NCI-H1417 treated with DMSO at 0.1 percent for 48 hours (cell line): ENCODE results near the gene KSR1.

ENCODE experiments used
- DNase-seq: peaks from one replicate; lab custom pipeline; 2025; lab: John Stamatoyannopoulos, UW

KSR1 gene

DNA sequence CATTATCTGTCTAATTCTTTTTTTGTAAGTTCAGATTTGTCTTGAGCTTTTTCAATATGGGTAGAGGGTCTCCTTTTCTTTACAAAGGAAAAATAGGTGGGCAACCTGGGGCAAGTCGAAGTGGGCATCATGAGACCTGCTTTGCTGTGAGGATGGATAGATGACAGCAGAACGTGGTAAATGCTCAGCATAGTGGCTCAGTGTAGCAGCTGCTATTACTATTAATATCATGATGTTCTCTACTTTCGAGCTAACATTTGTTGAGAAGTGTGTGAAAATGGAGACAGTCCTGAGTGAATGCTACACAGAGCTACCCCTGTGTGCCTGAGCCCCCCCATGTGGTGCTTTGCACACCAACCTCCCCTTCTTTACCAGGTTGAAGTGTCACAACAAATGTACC, 135.7 kb downstream of the KSR1 start:
- DNase-seq, result no peak

DNA sequence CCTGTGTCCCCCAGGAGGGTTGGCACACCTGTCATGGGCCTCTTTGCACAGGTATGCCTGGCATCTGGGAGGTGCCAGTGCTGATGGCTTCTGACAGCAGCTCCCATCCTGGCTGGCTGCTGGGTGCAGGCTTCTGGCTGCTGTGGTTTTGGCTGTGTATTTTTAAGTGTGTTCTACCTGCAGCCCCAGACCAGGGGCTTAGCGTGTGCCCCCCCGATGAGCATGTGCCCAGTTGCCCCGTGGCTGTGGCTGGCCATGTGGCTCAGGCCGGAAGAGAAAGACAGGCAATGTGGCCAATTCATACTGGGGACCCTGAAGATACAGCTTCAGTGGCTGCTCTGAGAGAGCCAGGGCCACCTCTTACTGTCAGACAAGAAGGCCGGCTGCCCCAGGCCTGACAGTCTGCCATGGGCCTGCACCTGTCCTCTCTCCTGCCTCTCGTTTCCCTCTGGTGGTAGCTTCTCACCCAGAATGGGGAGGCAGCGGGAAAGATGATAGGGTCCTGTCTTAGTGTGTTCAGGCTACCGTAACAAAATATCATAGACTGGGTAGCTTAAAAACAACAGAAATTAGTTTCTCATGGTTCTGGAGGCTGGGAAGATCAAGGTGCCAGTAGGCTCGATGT, 137.1 kb downstream of the KSR1 start:
- no peak for DNase-seq

DNA sequence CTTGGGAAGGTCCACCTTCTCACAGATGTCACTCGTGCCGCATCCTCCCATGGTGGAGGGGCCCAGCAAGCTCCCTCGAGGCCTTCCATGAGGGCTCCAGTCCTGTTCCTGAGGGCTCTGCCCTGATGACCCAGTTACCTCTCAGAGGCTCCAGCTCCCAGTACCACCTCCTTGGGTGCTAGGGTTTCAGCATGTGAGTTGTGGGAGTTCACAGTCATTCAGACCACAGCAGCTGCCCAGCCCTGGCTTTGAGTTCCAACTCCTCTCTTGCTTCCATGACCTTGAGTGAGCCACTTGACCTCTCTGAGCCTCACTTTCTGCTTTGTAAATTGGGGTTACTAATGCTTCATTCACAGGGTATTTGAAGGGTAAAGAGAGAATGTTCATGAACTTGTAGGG, 137.6 kb downstream of the KSR1 start:
- no peak for DNase-seq

DNA sequence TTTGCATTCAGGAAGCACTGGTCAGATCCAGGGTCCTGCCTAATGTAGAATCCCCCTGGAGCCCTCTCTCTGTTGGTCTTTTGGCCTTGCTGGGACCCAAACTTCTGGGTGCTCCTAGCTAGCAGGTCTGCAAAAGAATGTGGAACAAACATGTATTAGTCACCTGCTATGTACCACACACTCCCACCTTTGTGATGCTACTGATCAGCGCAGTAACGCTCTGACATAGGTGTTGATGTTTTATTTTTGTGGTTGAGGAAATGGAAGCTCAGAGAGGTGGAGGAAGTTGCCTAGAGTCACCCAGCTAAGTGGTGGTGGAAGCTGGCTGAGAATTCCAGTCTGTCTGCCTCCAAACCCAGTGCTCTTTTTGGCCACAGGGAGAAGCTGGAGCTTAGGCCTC, 139.0 kb downstream of the KSR1 start:
- no peak for DNase-seq

DNA sequence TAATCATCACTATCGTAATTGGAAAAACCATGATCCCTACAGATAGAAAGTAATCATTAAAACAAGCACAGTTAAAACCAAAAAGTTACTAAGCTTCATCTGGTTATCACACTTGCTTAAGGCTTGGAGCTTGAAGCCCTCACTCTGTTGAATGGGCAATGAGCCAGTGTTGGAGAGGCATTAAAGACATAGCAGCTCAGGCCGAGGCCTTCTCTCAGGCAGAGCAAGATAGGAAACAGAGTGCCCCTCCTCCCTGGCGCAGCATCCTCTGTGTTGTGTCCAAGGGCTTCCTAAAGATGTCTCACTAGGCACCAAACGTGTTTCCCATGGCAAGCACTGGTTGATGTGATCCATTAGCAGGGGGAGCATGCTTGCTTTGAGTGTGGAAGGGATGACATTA, 139.8 kb downstream of the KSR1 start:
- no peak for DNase-seq

DNA sequence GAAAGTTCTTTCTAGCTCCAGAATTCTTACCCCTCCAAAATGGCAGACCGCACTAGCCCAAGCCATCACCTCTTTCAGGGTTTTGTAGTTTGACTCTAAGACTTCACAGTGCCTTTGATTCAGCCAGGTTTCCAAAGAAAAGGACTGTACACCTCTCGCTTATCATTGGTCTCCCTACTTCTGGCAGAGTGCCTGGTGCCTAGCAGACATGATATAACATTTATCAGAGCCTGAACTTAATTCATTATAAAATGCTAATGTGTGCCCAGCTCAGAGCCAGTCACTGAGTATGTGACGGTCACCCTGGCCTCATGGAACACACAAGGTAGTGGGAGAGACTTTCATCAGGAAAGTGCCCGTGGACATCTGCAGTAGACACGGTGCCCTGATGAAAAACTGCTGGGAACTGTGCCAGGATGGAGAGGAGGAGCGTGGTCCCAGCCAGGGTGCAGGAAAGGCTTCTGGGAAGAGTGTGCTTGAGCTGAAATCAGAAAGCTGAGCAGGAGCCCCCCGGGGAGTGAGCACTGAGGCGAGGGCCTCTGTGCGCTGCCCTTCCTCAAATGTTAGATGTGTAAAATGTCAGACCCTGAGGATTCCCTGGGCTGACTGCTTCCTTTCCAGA, 140.4 kb downstream of the KSR1 start:
- DNase-seq, result no peak

DNA sequence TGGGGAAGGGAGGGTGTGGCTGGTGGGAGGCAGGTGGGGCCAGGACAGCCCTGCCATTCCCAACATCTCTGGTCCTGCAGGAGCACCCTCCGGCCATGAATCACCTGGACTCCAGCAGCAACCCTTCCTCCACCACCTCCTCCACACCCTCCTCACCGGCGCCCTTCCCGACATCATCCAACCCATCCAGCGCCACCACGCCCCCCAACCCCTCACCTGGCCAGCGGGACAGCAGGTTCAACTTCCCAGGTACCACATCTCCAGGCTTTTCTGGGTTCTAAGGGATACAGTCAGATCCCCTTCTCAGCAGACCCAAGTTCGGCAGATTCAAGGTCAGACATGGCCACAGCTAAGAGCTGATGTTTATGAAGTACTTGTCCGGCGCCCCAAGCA, 140.9 kb downstream of the KSR1 start:
- no peak for DNase-seq

DNA sequence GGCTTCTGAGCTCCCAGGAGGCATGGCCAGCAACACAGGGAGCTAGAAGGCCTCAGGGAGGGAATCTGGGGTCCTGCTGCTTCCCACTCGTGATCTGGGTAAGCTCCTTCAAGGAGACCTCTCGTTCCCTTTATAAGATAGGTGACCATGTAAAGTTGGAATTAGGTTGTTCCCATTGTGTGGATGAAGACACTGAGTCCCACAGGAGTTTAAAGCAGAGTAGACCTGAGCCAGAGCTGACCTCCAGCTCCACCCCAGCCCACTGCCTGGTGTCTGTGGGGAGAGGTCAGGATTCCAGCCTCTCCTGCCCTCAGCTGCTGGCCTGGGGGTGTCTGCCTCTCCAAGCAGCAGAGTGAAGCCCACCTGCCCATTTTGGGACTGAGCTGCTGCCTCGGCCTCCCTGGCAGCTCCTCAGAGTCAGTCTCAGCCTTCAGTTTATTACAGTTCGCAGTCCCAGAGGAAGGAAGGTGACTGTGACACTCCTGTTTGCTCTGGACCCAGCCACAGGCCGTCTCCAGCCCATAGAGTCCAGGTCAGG, 141.6 kb downstream of the KSR1 start:
- no peak for DNase-seq

DNA sequence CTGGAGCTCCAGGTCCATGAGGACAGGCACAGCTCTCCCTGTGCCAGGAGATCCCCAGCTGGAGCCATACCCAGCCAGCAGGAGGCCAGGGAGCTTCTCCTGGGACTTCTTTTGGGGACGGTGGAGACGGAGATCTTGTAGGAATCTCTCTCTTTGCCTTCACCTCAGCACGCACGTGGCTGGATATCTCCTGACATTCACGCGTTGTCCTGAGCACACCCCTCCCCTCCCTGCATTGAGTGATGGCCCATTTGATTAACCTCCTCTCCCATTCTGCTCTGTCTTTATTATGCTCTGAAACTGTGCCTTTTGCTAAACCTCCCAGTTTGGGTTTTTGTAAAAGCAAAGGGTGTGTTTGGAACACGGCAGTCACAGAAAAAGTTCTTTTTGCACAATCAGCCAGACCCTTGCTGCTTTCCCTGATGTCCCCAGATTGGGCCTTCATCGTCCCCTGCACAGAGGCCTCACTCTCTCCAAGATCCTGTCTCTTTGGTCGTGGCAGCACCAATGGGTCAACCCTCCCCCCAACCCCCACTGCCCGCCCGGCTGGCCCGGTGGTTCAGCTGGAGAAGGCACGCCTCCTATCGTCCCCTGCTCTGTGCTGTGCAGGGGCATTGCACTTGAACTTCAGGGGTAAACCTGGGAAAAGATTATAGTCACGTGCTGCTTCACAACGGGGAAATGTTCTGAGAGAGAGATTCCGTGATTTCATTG, 142.2 kb downstream of the KSR1 start:
- DNase-seq, result no peak

DNA sequence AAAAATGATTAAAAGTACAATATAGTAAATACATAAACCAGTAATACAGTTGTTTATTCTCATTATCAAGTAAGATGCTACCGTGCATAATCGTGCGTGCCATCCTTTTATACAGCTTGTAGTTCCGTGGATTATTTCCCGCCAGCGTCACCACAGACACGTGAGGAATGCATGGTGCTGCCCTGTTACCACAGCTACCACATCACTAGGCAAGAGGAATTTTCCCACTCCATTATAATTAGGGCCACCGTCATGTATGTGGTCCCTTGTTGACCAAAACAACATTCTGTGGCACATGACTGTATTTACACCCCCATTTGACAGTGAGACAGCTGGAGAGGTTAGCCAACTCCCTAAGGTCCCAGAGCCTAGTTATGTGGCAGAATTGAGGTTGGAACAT, 144.2 kb downstream of the KSR1 start:
- DNase-seq, result no peak

DNA sequence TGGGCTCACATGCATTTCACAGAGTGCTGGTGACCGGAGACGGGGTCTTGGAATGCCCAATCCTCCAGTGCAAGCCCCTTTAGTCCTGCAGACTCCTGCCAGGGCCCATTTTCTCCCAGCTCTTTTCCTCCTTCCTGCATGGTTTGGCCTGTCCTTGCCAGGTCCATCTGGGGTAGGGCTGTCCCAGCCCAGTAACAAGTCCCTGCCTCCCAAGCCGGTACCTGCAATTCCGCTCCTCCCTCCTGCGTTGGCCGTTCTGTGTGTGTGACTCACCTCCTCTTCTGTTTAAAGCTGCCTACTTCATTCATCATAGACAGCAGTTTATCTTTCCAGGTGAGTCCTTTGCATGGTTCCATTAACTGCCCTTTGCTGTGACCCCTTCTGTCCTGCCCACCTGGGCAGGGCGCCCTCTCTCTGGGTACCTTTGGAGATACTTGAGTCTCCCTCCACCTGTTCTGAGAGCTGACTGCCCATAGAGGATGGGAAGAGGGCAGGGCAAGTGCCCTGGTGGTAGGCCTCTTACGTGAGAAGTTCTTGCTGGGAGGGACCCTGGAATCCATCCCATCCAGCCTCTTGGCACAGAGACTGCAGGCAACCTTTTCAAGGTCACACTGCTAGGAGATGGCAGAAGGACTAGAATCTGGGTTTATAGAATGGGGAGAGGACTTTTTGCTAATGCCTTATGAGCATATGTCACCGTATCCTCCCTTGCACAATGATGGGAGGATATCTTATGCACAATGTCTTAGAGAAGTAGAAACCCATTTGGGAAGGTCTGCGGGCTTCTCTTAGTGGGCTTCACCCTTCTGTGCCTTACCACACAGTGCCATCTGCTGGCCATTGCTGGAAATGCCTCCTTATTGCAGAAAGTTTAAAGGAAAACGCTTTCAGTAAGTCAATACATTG, 145.1 kb downstream of the KSR1 start:
- no peak for DNase-seq

DNA sequence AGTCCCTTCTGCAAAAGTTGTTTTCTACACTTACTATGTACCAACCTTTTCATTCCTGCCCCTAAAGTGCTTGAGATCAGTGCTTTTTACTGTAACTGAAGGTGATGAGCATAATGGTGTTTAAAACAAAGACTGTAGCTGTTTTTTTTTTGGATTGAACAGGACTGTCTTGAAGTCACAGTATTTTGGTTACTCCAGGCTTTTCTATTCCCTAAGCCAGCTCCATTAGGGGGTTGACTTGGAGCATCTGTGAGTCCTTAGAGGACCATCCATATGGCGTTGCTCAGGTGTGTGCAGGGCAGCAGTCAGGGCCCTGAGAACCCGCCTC, 145.7 kb downstream of the KSR1 start:
- DNase-seq, result no peak

DNA sequence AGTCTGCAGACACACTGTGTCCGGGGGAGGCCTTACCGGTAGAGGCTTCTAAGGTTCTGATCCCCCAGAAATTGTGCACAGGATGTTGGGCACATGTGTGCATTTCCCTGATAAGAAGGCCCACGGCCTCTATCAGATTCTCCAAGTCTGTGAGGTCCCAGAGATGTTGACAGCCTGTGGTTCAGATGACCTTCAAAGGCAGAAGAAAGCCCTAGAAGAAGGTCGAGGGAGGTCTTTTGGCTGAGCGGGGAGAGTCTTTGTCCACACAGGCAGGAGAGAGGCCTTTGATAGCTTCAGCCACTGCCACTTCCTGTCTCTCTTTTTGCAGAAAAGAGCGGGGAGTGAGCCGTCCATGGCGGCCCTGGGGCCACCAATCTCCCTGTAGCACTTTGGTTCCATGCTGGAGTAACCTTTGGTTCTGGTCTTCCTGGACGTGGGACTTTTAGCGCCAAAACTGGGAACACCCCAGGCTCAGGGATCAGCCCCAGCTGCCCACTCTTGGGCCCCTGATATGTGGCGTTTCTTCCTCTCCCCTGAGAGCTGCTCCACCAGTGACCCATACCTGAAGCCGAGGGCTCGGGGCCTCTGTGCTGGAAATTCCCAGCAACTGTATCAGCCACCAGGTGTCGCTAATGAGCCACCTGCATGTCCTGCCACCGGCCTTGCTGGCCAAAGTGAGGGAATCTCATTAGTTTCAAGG, 146.6 kb downstream of the KSR1 start:
- DNase-seq, result no peak

DNA sequence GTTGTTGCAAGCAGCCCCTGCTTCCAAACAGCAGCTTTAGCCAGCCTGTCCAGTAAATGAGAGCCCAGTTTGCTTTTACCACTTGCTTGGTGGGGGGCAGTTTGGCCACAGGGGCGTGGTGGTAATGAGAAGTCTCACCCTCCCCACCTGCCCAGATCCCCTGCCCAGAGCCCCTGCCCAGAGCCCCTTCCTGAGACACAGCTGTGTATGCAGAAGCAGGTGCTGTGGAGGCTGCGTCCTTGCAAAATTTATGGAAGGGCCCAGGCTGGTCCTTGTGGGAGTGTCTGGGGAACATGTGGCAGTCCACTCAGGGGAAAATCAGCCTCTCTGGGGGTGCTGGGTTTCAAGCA, 147.1 kb downstream of the KSR1 start:
- no peak for DNase-seq

DNA sequence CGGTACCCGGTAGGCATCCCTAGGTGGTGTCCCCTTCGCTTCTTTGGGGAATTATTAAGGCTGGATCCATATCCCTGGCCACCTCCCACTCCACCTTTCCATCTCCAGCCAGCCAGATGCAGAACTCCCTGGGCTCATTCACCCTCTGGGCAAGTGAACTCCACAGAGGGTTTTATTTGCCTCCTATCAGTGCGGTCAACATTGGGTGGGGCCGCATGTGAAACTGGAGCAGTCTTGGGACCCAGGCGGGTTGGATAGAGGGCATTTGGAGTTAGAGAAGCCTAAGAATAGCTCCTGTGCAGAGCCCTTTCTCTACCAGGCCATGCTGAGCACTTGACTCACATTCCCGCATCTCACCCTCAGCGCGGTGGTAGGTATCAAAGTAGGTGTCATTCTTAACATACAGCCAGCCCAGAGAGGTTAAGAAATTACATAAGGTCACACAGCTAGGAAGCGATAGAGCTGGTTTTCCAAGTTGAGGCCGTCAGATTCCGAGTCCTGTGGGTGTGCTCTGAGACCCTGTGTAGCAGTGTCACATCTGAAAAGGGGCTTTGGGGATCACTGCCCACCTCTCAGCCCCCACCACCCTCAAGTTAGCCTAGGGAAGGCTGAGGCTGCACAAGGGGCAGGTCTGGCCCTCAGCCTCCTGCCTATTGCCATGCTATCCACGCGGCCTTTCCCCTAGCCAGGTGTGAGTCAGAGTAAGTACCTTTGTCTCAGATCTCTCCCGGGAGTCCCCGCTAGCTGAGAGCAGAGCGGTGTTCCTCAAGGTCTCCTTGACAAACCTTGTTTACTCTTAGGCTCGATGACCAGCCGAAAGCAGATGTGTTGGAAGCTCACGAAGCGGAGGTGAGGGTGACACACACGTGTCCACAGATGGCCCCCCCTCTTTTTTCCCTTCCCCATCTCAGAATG, 147.9 kb downstream of the KSR1 start:
- no peak for DNase-seq

DNA sequence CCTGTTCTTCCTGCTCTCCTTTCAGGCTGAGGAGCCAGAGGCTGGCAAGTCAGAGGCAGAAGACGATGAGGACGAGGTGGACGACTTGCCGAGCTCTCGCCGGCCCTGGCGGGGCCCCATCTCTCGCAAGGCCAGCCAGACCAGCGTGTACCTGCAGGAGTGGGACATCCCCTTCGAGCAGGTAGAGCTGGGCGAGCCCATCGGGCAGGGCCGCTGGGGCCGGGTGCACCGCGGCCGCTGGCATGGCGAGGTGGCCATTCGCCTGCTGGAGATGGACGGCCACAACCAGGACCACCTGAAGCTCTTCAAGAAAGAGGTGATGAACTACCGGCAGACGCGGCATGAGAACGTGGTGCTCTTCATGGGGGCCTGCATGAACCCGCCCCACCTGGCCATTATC, 149.2 kb downstream of the KSR1 start:
- no peak for DNase-seq

DNA sequence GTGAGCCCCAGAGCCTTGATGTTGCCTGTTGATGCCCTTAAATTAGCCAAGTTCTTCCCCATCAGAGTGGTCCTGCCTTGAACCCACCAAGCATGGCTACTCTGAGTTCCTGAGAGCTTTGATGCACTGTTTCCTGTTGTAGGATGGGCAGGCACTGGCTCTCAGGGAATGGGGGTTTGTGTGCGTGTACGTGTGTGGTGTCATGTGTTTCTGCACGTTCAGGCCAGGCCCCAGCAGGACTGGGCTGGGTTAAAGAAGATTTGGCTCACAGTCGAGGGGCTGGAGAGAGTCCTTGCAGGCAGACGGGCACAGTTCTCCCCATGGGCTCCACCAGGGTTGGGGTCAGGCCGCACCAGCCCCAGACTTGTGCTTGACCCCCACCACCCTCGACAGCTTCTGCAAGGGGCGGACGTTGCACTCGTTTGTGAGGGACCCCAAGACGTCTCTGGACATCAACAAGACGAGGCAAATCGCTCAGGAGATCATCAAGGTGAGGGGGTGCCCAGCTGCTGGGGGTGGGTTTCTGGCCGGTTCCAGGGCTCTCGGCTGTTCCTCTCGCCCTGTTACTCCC, 151.4 kb downstream of the KSR1 start:
- no peak for DNase-seq

DNA sequence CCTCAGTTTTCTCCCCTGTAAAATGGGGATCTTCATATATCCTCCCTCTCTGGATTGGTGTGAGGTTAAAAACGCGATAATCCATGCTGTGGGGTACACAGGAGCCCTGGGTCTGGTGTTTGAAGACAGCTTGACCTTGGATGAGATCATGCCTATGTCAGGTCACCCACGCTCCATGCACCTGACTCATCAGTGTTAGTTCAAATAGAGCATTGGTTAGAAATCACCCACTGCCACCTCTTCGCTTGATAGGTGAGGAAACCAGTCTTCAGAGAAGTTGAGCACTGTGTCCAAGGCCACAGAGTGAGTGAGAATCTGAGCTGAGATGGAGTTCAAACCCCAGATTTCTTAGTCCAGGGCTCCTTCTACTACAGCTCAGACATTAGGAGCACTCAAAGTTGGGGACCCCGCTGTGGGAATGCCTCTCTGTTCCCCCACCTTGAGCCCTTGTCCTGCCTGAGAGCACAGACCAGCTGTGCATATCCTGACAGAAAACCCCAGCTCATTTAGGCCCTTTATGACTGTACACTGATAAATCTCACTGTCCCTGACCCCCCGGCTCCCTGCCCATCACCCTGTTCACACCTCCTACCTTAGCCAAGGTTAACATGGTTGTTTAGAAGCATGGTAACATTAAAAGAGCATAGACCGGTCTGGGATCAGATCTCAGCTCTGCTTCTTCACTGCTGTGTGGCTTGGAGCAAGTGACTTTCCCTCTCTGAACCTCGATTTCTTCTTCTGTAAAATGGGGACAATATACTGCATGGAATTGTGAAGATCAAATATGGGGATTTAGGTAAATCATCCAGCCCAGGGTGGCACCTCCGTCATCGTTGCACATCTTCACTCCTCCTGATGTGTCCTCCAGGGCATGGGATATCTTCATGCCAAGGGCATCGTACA, 152.3 kb downstream of the KSR1 start:
- DNase-seq, result no peak

DNA sequence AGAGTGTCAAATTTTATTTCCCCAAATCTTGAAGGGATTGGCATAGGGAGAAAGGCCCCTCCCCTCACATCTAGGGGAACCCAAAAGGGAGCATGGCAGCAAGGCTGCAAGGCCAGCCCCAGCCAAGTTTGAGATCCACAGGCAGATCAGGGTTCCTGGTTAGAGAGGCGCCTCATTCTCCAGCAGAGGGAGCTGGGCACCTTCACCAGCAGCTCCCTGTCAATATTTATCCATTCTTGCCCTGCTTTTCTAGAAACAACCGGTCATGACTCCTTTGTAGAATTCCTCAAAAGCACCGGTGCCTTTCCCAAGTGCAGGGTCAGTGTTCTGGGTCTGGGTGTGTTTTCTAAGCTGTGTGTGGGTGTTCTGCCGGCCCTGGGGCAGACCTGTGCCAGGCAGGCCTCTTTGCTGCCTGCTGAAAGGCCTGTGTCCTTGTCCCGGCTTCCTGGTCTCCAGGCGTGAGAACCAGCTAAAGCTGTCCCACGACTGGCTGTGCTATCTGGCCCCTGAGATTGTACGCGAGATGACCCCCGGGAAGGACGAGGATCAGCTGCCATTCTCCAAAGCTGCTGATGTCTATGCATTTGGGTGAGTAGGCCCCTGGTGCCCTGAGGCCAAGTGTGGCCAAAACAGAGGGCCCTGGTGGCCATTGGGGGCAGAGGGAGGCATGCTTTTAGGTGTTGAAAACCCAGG, 153.5 kb downstream of the KSR1 start:
- no peak for DNase-seq
